ENCODE data around the gene POC1A.
"Not testable (repeated sequence)": the region's sequence is repeated elsewhere in the genome, so short reads cannot be mapped to it uniquely, and the experiment has no call there.

The POC1A gene

GRCh38 chr3:52177701-52178042, 23.4 kb upstream of the POC1A start:
- DNase-seq (no peak), ATAC-seq (replicated peaks) (no peak)
- H3K9me3 Mint-ChIP-seq = no peaks in the 10 kb centered on the region
- H3K4me3 Mint-ChIP-seq = no peak overlapping the region
- peaks cover 4% of the 10 kb centered on the region for H3K36me3 Mint-ChIP-seq (ENCODE audit: insufficient read depth)
- H3K27ac Mint-ChIP-seq = no peak overlapping the region
- H3K27me3 Mint-ChIP-seq = no peaks in the 10 kb centered on the region
- peaks cover 5 to 25% of the 10 kb centered on the region in 2 donors for H3K4me1 Mint-ChIP-seq (ENCODE audit: low read depth in 2 of 2)

- Mint-ChIP-seq H3K4me3 (no peak overlapping the region), H3K27me3 (no peaks in the 10 kb centered on the region), H3K27ac (no peak overlapping the region), H3K36me3 (ENCODE audit: insufficient read depth) (no peaks in the 10 kb centered on the region), H3K9me3 (no peaks in the 10 kb centered on the region), H3K4me1 (ENCODE audit: low read depth in 2 of 2) (peaks cover 0 to 19% of the 10 kb centered on the region in 2 donors)
- ATAC-seq (replicated peaks) = no peak
- DNase-seq = no peak
Measured at GRCh38 chr3:52176951-52177700, 22.9 kb upstream of the POC1A start.

- H3K27me3 Mint-ChIP-seq = no peaks in the 10 kb centered on the region
- no peak for DNase-seq
- peak overlapping the region in 1 of 2 donors; percentile 19 for H3K27ac Mint-ChIP-seq
- no peaks in the 10 kb centered on the region for H3K9me3 Mint-ChIP-seq
- ATAC-seq (replicated peaks) = no peak
- H3K4me1 Mint-ChIP-seq (ENCODE audit: low read depth in 2 of 2) = peaks cover 0 to 11% of the 10 kb centered on the region in 2 donors
- no peaks in the 10 kb centered on the region for H3K36me3 Mint-ChIP-seq (ENCODE audit: insufficient read depth)
- H3K4me3 Mint-ChIP-seq = no peak overlapping the region
Measured at GRCh38 chr3:52176180-52176752, 22.0 kb upstream of the POC1A start.

- ATAC-seq (replicated peaks) = no peak
- H3K36me3 Mint-ChIP-seq (ENCODE audit: insufficient read depth) = no peaks in the 10 kb centered on the region
- H3K9me3 Mint-ChIP-seq = no peaks in the 10 kb centered on the region
- peaks cover 0 to 11% of the 10 kb centered on the region in 2 donors for H3K4me1 Mint-ChIP-seq (ENCODE audit: low read depth in 2 of 2)
- H3K4me3 Mint-ChIP-seq = no peak overlapping the region
- H3K27me3 Mint-ChIP-seq = no peaks in the 10 kb centered on the region
- no peak for DNase-seq
- H3K27ac Mint-ChIP-seq = no peak overlapping the region
Measured at GRCh38 chr3:52175416-52176179, 21.4 kb upstream of the POC1A start.

- Mint-ChIP-seq H3K4me3 (no peak overlapping the region), H3K4me1 (ENCODE audit: low read depth in 2 of 2) (peaks cover 0 to 11% of the 10 kb centered on the region in 2 donors), H3K36me3 (ENCODE audit: insufficient read depth) (no peaks in the 10 kb centered on the region), H3K27me3 (no peaks in the 10 kb centered on the region), H3K9me3 (no peaks in the 10 kb centered on the region), H3K27ac (no peak overlapping the region)
- no peak for DNase-seq
- peak; percentile 24 for ATAC-seq (replicated peaks)
Measured at GRCh38 chr3:52174896-52175295, 20.7 kb upstream of the POC1A start.

GRCh38 chr3:52173101-52173500, 18.9 kb upstream of the POC1A start:
- Mint-ChIP-seq H3K4me3 (no peak overlapping the region), H3K27me3 (no peaks in the 10 kb centered on the region), H3K4me1 (ENCODE audit: low read depth in 2 of 2) (peaks cover 0 to 8% of the 10 kb centered on the region in 2 donors), H3K36me3 (ENCODE audit: insufficient read depth) (no peaks in the 10 kb centered on the region), H3K27ac (peak overlapping the region in 1 of 2 donors; percentile 11), H3K9me3 (no peaks in the 10 kb centered on the region)
- DNase-seq = no peak
- no peak for ATAC-seq (replicated peaks)

- ATAC-seq (replicated peaks) (no peak), DNase-seq (no peak)
- H3K4me1 Mint-ChIP-seq (ENCODE audit: low read depth in 2 of 2) = peaks cover 0 to 8% of the 10 kb centered on the region in 2 donors
- no peaks in the 10 kb centered on the region for H3K9me3 Mint-ChIP-seq
- H3K4me3 Mint-ChIP-seq = no peak overlapping the region
- no peak overlapping the region for H3K27ac Mint-ChIP-seq
- H3K36me3 Mint-ChIP-seq (ENCODE audit: insufficient read depth) = no peaks in the 10 kb centered on the region
- no peaks in the 10 kb centered on the region for H3K27me3 Mint-ChIP-seq
Measured at GRCh38 chr3:52172262-52172757, 18.1 kb upstream of the POC1A start.

GRCh38 chr3:52171514-52172261, 17.5 kb upstream of the POC1A start:
- Mint-ChIP-seq H3K4me1 (ENCODE audit: low read depth in 2 of 2) (peaks cover 0 to 8% of the 10 kb centered on the region in 2 donors), H3K4me3 (no peak overlapping the region), H3K27me3 (no peaks in the 10 kb centered on the region), H3K36me3 (ENCODE audit: insufficient read depth) (no peaks in the 10 kb centered on the region), H3K9me3 (no peaks in the 10 kb centered on the region), H3K27ac (no peak overlapping the region)
- DNase-seq = no peak
- no peak for ATAC-seq (replicated peaks)

GRCh38 chr3:52170217-52170616, 16.0 kb upstream of the POC1A start:
- not testable (repeated sequence) for DNase-seq; H3K4me1 Mint-ChIP-seq (ENCODE audit: low read depth in 2 of 2); H3K27me3 Mint-ChIP-seq; H3K9me3 Mint-ChIP-seq; H3K36me3 Mint-ChIP-seq (ENCODE audit: insufficient read depth); H3K27ac Mint-ChIP-seq; H3K4me3 Mint-ChIP-seq; ATAC-seq (replicated peaks)

- H3K36me3 Mint-ChIP-seq (ENCODE audit: insufficient read depth) = no peaks in the 10 kb centered on the region
- no peaks in the 10 kb centered on the region for H3K4me1 Mint-ChIP-seq (ENCODE audit: low read depth in 2 of 2)
- no peak for ATAC-seq (replicated peaks)
- DNase-seq = no peak
- no peak overlapping the region for H3K27ac Mint-ChIP-seq
- no peaks in the 10 kb centered on the region for H3K9me3 Mint-ChIP-seq
- H3K27me3 Mint-ChIP-seq = no peaks in the 10 kb centered on the region
- H3K4me3 Mint-ChIP-seq = no peak overlapping the region
Measured at GRCh38 chr3:52167240-52167639, 13.0 kb upstream of the POC1A start.

- Mint-ChIP-seq H3K4me1 (ENCODE audit: low read depth in 2 of 2) (no peaks in the 10 kb centered on the region), H3K9me3 (no peaks in the 10 kb centered on the region), H3K4me3 (no peak overlapping the region)
Measured at GRCh38 chr3:52162250-52162872, 8.1 kb upstream of the POC1A start.

GRCh38 chr3:52159503-52159902, 5.3 kb upstream of the POC1A start:
- H3K4me3 Mint-ChIP-seq = no peak overlapping the region
- no peaks in the 10 kb centered on the region for H3K27me3 Mint-ChIP-seq
- no peaks in the 10 kb centered on the region for H3K9me3 Mint-ChIP-seq
- no peak overlapping the region for H3K27ac Mint-ChIP-seq
- peaks cover 4 to 6% of the 10 kb centered on the region in 2 donors for H3K4me1 Mint-ChIP-seq (ENCODE audit: low read depth in 2 of 2)
- DNase-seq = no peak
- H3K36me3 Mint-ChIP-seq (ENCODE audit: insufficient read depth) = peaks cover 6% of the 10 kb centered on the region
- ATAC-seq (replicated peaks) = no peak

More at GRCh38 chr3:52162250-52162872, 8.1 kb upstream of the POC1A start:
- no peak for DNase-seq
- Mint-ChIP-seq H3K27me3 (no peaks in the 10 kb centered on the region), H3K36me3 (ENCODE audit: insufficient read depth) (no peaks in the 10 kb centered on the region), H3K27ac (no peak overlapping the region)
- no peak for ATAC-seq (replicated peaks)

GRCh38 chr3:52155912-52156311, 1.7 kb upstream of the POC1A start:
- no peaks in the 10 kb centered on the region for H3K27me3 Mint-ChIP-seq
- ATAC-seq (replicated peaks) (no peak), DNase-seq (no peak)
- peaks cover 4 to 10% of the 10 kb centered on the region in 2 donors for H3K4me1 Mint-ChIP-seq (ENCODE audit: low read depth in 2 of 2)
- H3K27ac Mint-ChIP-seq = peak overlapping the region; percentile 41 to 62
- H3K9me3 Mint-ChIP-seq = no peaks in the 10 kb centered on the region
- H3K4me3 Mint-ChIP-seq = peak overlapping the region; percentile 62 to 95
- peaks cover 9% of the 10 kb centered on the region for H3K36me3 Mint-ChIP-seq (ENCODE audit: insufficient read depth)
